Glomerular endothelial cell (primary cell): ENCODE results near the gene SLC9A4. TPM values are rescaled to one million over a fixed set of nuclear protein-coding genes. Genes with fewer than 3 reads are reported as not detected.

Experiments used
- DNase-seq: peaks from one replicate; pipeline ENCODE4 v3.0.0-alpha.2; 2011; ENCODE audit warnings: low read depth, low spot score; ENCODE audit errors: extremely low read depth
- total RNA-seq: library from RNA; depleted of rRNA; stranded (reverse); fragments of >200 nt; gene quantifications from 2 replicates; pipeline ENCODE4 v1.2.3, GENCODE V29; 2015

The SLC9A4 gene
- total RNA-seq, 1 donor from 2014 or later: not detected

GRCh38 chr2:102449370-102449974 lies 23.6 kb upstream of the SLC9A4 start:
- no peak for DNase-seq

DNA sequence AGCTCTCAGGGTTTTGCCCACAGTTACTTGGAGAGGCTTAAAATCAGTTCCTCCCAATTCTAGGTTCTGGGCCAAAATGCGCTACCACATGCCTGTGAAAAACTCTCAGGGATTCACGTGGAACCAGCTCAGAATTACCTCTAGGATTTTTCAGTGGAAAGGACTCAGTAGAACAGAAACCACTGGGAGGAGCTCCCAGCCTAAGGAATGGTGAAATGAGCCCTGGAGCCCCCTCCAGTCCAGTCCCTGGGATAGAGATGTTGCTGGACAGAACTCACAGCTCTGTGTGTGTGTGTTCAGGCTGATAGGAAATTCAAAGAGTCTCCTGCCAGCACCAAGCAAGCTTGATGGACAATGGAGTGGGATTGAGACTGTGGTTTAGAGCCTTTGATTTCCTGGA lies 21.1 kb upstream of the SLC9A4 start:
- DNase-seq: no peak

- no peak for DNase-seq
Observed at GRCh38 chr2:102453501-102453900, 19.5 kb upstream of the SLC9A4 start.

GRCh38 chr2:102455061-102455670 lies 17.9 kb upstream of the SLC9A4 start:
- DNase-seq: no peak

GRCh38 chr2:102460467-102460866 lies 12.6 kb upstream of the SLC9A4 start:
- no peak for DNase-seq

GRCh38 chr2:102461188-102461587 lies 11.8 kb upstream of the SLC9A4 start:
- DNase-seq: no peak

DNA sequence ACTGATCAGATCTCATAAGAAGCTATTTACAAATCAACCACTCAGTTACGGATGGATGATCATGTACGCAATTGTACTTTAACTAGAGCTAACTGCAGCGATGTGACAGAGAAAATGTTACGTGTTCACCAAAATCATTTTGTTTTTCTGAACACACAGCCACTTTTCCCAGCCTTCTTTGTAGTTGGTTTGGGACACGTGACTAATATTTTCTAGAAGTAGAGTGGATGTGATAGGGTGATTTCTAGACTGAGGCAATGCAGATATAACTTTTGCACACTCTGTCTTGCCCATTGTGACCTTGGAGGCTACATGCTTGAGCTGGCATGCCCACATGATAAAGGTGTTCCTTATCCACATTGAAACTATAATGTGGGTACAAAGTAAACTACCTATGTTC lies 9.9 kb upstream of the SLC9A4 start:
- no peak for DNase-seq

DNA sequence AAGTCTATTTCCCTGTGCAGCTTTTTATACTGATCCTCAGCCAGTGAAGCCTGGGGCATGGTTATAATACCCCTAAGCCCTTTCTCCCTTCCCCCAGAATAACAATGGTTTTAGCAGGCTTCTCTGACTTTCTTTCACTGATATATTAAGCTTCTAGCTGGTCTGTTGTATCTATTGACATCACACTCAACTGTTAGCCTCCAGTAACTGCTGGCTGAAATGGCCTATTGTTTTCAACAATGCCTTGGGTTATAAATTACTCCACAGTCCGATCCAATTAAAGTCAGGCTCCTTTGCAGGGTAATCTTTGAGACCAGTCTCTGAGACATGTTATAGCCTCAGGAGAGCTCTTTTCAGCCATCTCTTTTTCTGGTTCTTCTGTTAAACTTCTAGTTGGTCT lies 2.9 kb upstream of the SLC9A4 start:
- DNase-seq: no peak

GRCh38 chr2:102473631-102474030 lies 605 bp downstream of the SLC9A4 start:
- no peak for DNase-seq

GRCh38 chr2:102474785-102475184 lies 1.8 kb downstream of the SLC9A4 start:
- DNase-seq: no peak

DNA sequence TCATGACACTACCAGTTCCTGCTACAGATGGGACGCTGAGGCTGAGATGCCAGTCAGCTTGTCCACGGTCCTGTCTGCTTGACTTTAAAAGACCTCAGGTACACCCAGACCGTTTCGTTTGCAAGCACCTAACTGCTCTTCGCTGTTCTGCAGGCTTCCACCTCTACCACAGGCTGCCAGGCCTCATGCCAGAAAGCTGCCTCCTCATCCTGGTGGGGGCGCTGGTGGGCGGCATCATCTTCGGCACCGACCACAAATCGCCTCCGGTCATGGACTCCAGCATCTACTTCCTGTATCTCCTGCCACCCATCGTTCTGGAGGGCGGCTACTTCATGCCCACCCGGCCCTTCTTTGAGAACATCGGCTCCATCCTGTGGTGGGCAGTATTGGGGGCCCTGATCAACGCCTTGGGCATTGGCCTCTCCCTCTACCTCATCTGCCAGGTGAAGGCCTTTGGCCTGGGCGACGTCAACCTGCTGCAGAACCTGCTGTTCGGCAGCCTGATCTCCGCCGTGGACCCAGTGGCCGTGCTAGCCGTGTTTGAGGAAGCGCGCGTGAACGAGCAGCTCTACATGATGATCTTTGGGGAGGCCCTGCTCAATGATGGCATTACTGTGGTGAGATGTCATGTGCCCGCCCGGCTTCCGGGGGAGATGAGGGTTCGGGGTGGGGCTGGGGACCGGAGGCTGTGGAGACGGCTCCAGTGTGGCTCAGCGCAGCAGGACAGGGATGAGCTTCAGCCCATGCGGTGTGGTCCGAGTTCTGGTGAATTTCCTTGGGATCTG lies 5.9 kb downstream of the SLC9A4 start:
- no peak for DNase-seq

DNA sequence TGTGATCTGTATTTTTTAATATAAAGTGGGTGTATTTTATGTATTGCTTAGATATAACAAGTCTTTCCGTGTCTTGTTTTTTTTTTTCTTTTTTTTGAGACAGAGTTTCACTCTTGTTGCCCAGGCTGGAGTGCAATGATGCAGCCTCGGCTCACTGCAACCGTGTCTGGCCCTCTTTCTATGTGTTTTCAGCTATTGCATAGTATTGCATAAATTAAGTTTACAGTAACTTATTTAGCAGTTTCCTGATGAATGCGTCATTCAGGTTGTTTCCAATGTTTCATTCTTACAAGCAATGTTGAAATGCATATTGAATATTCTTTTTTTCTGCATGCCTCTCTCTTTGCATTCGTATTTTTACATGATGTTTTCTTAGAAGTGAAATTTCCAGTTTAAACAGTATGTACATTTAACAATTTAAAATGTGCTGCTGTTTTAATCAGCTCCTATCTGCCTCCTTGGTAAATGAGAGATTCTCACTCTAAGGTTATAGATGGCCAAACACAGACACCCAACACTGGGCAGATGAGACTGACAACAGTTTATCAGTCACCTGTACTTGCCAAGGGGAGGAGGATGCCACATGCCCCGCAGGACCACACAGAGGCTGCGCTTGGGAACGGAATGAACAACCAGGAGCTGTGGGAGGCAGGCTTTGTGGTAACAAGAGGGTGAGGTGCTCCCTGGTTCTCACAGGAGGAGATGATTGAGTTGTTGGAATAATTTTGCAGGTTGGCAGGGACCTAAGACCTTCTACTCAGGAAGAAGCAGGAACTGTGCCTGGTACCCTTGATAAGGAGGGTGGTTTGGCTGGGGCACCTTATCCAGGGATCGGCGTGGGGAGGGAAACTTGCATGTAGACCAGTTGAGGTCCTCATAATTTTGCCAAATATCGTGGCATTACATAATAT lies 7.5 kb downstream of the SLC9A4 start:
- no peak for DNase-seq

DNA sequence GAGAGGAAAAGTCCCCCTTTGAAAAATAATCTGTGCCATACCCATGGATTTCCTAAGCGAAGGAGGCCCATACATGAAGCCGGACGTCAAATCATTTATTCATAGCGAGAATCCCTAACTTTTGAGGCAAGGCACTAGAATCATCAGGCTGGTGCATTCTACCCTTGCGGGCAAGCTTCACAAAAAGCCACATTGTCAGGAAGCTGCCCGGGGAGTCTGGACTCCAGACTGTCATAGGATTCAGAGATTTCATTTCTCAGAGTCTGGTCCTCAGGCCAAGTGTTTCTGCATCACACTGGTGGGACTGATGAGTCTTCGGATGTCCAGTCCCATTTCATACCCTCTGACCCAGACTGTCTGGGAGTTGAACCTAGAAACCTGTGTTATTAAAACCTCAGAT lies 8.9 kb downstream of the SLC9A4 start:
- DNase-seq: no peak

GRCh38 chr2:102483086-102483485 lies 10.1 kb downstream of the SLC9A4 start:
- DNase-seq: no peak

DNA sequence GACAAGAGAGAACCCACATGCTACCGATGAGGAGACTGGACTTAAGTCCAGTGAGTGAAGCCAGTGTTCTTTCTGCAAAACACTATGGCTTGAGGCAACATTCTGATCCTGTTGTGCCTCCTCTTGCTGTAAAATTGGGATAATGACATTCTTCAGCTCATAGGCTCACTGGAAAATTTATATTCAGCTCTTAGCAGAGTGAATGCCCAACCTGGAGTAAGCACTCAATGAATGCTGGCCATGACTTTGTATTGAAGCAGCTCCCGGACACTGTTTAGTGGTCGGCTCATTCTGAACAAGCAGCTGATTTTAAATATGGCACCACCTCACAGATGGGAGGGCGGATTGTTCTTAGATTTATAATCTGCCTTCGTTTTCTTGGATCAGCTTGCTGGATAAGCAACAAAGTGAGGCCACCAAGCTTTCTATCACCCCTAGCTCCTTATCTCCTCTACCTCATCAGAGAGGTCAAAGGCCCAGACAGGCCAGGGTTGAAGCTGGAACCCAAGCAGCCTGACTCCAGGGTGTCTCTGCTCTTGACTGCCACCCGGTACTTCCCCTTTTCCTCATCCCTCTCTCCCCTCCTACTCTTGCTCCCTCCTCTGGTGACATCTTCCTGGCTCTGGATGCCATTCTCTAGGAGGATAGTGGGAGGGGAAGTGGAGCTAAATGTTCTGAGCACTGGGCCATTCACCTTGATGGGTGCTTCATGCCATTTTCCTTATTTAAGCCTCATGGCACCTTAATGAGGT lies 11.5 kb downstream of the SLC9A4 start:
- DNase-seq: no peak

- DNase-seq: no peak
Observed at GRCh38 chr2:102485147-102485785, 12.2 kb downstream of the SLC9A4 start.

GRCh38 chr2:102486941-102487702 lies 14.1 kb downstream of the SLC9A4 start:
- no peak for DNase-seq

DNA sequence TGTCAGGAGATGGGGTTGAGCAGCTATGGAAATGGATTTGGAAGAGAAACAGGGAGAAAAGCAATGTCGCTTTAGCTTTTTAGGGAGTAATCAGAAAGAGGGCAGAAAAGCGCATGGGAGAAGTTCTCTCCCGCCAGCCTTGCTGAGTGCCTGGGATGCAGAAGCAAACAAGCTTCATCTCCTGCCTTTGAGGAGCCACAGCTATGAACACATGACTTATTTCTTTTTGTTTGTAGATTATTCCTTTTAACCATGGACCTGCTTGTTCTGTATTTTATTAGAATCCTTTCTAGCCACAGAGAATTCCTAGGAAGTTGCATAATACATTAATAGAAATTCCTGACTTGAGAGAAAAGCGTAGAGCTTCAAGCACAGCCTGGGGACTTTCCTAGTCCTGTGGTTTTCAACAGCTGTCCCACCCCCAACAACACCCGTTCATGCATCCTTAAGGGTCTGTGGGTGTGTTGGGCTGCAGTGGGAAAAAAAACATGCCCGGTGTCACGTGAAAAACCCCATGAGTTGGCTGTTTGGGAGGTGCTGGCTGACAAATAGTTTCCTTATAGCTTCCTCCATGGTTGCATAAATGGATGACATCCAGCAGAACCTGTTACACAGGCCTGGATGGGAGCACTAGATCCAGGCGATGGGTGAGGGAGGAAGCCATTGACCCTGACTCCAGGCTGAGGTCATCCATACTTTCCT lies 14.9 kb downstream of the SLC9A4 start:
- no peak for DNase-seq

DNA sequence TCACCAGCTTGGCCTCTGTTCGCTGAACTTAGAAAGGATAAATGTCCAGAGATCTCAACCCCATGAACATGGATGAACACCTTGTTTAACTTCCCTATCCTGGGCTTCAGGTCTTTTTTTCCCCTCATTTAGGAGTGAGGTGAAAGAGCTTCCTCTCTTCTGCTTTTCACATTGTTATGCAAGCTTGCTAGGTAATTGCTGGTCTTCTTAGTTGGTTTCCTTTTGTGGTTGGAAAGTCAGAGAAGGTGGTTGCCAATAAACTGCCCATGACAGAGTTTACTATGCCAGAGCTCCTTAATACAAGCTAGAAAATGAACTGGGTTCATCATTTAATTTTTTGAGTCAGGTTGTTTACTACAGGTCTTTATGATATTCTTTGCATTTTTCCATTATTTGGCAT lies 16.6 kb downstream of the SLC9A4 start:
- no peak for DNase-seq
